H7 (cell line): Measurements from ENCODE around the gene LEFTY2. TPM values are rescaled to one million over a fixed set of nuclear protein-coding genes. Genes with fewer than 3 reads are reported as not detected.

ENCODE experiments used
- DNase-seq: peaks from one replicate; pipeline ENCODE4 v3.0.0; 2012
- H3K27me3 ChIP-seq: 2 replicates; pipeline ENCODE4 v1.6.0; 2011; ENCODE audit warnings: mild to moderate bottlenecking, low read length; ENCODE audit not compliant: control insufficient read depth, insufficient read depth
- H3K36me3 ChIP-seq: replicated peaks from 2 replicates; pipeline ENCODE4 v1.5.1; 2011; ENCODE audit warnings: low read length; ENCODE audit not compliant: control insufficient read depth, insufficient read depth
- H3K4me3 ChIP-seq: 2 replicates; pipeline ENCODE4 v1.5.1; 2011; ENCODE audit warnings: low read depth, mild to moderate bottlenecking, control low read depth, low read length, moderate library complexity; ENCODE audit not compliant: insufficient read depth
- total RNA-seq: library from RNA; depleted of rRNA; stranded (reverse); fragments of >200 nt; shearing (Covaris generic); gene quantifications from 2 replicates; pipeline ENCODE4 v1.2.3, GENCODE V29; 2014

The LEFTY2 gene
- total RNA-seq, 1 experiment from 2014 or later, result 2,272 TPM

DNA sequence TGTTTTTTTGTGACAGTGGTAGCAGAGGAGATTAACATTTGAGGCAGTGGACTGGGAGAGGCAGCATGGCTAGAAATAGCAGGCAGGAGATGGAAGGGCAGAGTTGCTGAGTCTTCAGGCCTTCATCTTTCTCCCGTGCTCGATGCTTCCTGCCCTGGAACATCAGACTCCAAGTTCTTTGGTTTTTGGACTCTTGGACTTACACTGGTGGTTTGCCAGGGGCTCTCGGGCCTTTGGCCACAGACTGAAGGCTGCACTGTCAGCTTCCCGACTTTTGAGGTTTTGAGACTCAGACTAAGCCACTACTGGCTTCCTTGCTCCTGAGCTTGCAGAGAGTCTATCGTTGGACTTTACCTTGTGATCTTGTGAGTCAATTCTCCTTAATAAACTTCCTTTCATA, 24.2 kb upstream of the LEFTY2 start:
- H3K27me3 ChIP-seq, result no peaks in the 10 kb centered on the region
- H3K4me3 ChIP-seq, result no peak overlapping the region
- no peak for DNase-seq
- H3K36me3 ChIP-seq, result no peaks in the 10 kb centered on the region

DNA sequence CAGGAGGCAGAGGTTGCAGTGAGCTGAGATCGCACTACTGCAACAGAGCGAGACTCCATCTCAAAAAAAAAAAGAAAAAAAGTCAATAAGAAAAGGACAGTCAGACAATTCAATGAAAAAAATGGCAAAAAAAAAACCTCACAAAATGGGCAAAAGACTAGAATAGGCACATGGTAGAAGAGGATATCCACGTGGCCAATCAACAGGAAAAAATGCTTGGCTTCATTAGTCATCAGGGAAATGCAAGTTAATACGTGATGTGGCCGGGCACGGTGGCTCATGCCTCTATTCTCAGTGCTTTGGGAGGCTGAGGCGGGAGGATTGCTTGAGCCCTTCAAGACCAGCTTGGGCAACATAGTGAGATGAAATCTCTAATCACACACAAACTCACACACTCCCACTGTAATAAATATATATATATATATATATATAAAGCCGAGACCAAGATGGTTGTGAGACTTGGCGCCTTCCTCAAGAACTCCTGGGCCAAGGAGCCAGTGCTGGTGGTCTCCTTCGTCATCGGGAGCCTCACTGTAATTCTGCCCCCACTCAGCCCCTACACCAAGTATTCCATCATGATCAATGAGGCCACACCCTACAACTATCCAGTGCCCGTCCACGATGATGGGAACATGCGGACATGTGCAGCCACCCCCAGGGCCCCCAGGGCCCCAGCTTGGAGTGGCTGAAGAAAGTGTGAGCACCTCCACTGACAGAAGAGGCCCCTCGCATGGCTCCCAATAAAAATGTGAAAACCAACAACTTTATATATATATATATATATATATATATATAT, 22.9 kb upstream of the LEFTY2 start:
- Histone ChIP-seq H3K27me3 (no peaks in the 10 kb centered on the region), H3K4me3 (no peak overlapping the region), H3K36me3 (no peaks in the 10 kb centered on the region)
- no peak for DNase-seq

DNA sequence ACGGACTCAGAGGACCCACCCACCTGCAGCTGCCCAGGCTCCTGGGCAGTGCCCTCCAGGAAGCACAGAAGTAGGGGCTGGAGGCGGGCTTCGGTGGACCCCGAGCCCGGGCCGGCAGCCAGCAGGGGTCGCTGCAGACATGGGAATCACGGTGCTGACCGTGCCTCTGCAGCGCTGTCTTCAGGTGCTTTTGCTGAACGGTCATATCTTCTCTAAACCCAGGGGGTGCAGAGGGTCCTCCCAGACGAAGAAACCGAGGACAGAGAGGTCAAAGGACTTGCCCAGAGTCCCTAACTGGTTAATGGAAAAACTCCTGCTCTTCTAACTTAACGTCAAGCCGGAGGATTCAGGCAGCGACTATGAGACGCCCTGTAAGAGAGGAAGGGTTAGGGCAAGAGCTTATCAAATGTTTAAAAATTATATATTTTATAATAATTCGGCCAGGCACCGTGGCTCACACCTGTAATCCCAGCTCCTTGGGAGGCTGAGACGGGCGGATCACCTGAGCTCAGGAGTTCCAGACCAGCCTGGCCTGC, 21.5 kb upstream of the LEFTY2 start:
- peak; percentile 92 for DNase-seq
- Histone ChIP-seq H3K4me3 (no peak overlapping the region), H3K36me3 (no peaks in the 10 kb centered on the region), H3K27me3 (no peaks in the 10 kb centered on the region)

DNA sequence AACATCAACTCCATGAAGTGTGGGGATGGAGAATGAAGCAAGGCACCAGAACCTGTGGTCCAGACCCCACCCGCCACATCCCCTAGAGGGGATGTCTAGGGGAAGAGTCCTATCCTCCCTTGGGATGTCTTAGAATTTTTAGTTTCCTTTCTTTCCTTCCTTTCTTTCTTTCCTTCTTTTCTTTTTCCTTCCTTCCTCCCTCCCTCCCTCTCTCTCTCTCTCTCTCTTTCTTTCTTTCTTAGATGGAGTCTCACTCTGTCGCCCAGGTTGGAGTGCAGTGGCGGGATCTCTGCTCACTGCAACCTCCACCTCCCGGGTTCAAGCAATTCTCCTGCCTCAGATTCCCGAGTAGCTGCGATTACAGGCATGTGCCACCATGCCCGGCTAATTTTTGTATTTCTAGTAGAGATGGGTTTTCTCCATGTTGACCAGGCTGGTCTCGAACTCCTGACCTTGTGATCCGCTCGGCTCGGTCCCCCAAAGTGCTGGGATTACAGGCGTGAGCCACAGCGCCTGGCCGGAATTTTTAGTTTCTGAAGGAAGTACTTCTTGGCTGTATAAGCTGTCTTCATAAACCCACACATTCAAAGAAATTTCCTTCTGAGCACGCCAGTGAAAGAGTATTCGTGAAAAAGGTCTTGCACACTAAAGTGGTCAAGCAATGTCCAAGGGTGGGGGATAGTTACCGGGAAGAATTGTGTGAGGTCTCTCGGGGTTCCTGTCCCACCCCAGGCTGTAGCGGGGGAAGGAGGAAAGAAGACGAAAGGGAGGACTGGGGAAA, 20.8 kb upstream of the LEFTY2 start:
- H3K27me3 ChIP-seq, result no peaks in the 10 kb centered on the region
- no peaks in the 10 kb centered on the region for H3K36me3 ChIP-seq
- no peak overlapping the region for H3K4me3 ChIP-seq
- no peak for DNase-seq

DNA sequence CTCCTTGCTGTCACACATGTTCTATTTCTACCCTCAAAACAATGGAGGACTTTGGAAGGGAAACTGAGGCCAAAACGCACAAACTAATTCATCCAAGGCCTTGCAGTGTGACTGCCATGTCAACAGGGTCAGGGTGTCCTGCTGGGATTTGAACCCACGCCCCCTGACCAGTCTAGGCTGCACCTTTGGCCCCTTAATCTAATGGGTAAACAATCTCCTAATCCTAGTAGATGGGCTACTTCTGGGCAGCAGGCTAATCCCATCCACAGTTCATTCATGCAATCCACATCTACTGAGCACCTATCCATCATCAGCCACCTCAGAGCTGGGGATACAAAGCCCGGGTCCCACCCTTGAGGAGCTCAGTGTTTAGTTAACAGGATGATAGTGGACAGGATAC, 17.0 kb upstream of the LEFTY2 start:
- H3K36me3 ChIP-seq, result no peaks in the 10 kb centered on the region
- no peak for DNase-seq
- H3K4me3 ChIP-seq, result no peak overlapping the region
- H3K27me3 ChIP-seq, result no peaks in the 10 kb centered on the region

DNA sequence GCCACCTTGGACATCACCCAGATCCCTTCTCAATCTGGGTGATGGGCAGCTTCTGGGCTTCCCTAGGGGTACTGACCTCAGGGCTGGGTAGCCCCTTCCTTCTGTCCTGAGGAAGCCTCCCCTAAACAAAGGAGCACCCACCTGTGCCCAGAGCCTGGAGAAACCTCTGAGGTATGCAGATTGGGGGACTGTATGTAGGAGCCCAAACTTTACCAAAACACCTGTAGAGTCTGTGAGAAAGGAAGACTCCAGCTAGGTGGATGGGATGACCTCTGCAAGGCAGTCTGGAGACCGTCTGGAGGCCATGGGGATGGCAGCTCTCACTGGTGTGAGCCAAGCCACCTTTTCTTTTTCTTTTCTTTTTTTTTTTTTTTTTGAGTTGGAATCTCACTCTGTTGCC, 13.7 kb upstream of the LEFTY2 start:
- no peak for DNase-seq
- H3K27me3 ChIP-seq, result no peaks in the 10 kb centered on the region
- H3K36me3 ChIP-seq, result no peaks in the 10 kb centered on the region
- H3K4me3 ChIP-seq, result no peak overlapping the region

DNA sequence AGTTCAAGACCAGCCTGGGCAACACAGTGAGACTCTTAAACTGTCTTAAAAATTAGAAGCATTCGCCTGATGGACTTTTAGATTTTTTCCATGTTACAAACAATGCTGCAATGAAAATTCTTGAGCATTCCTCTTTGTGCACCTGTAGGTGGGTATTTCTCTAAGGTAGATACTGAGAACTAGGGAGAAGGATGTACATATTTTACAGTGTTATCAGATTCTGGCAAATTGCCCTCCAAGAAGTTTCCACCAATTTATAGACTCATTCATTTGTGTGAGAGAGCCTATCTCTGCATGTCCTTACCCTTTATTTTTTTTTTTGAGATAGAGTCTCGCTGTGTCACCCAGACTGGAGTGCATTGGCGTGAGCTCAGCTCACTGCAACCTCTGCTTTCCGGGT, 12.3 kb upstream of the LEFTY2 start:
- Histone ChIP-seq H3K36me3 (no peaks in the 10 kb centered on the region), H3K27me3 (no peaks in the 10 kb centered on the region), H3K4me3 (no peak overlapping the region)
- no peak for DNase-seq

DNA sequence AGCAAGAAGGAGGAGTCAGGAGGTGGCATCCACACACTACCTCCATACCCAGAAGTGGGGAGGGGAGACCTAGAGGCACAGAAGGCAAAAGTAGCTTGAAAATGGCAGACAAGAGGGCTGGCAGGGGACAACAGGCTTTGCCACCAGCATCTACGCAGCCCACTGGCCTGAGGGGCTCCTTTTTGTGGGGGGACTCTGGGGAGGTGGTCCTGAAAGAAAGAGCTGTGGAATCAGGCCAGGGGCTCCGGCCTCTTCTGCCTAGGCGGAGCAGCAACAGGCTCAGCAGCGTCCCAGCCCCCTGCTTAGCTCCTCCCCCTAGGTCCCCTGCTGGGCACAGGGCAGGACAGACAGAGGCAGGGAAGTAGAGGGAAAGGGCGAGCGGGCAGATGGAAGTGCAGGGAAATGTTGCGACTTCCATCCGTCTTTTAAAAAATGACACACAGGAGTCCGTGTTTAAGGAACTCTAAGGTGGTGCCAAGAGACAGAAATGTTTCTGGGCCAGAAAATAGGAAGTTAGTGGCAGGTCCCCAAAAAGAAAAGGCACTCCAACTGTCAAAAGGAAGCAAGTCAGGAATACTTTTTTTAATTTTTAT, 10.0 kb upstream of the LEFTY2 start:
- H3K27me3 ChIP-seq, result no peaks in the 10 kb centered on the region; the same call in 1 of the 2 replicates
- no peaks in the 10 kb centered on the region for H3K36me3 ChIP-seq
- peak; percentile 87 for DNase-seq
- peak overlapping the region; percentile 19 for H3K4me3 ChIP-seq

DNA sequence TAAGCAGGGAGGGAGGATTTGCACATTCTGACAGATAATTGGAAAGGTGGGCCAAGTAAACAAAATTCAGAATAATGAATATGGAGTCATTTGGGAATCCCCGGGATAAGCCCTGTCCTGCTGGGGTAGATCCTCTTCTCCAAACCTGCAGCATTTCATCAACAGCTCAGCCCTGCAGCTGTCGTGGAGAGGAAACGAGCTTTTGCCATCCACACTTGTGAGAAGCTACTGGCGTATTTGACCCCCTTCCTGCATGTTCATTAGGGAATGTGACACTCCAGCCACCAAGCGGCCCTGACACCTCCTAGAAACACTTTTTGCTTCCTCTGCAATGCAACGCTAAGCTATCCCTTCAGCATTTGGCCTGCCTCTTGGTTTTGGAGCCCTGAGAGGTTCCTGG, 8.0 kb upstream of the LEFTY2 start:
- no peaks in the 10 kb centered on the region for H3K36me3 ChIP-seq
- peak; percentile 29 for DNase-seq
- no peak overlapping the region for H3K4me3 ChIP-seq
- no peaks in the 10 kb centered on the region; the same call in 1 of the 2 replicates for H3K27me3 ChIP-seq

DNA sequence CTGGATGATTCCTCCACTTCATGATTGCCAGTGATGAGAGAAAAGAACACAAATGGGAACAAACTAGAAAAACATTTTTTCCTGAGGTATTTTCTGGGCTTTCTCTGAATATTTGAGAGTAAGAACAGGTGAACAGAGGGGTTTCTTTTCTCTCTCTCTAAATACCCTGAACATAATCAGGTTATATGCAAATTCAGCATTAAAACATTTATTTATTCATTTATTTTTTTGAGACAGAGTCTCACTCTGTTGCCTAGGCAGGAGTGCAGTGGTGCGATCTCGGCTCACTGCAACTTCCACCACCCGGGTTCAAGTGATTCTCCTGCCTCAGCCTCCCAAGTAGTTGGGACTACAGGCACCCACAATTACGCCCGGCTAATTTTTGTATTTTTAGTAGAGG, 5.8 kb upstream of the LEFTY2 start:
- no peaks in the 10 kb centered on the region for H3K36me3 ChIP-seq
- no peak for DNase-seq
- H3K4me3 ChIP-seq, result no peak overlapping the region
- no peaks in the 10 kb centered on the region; the same call in 1 of the 2 replicates for H3K27me3 ChIP-seq

DNA sequence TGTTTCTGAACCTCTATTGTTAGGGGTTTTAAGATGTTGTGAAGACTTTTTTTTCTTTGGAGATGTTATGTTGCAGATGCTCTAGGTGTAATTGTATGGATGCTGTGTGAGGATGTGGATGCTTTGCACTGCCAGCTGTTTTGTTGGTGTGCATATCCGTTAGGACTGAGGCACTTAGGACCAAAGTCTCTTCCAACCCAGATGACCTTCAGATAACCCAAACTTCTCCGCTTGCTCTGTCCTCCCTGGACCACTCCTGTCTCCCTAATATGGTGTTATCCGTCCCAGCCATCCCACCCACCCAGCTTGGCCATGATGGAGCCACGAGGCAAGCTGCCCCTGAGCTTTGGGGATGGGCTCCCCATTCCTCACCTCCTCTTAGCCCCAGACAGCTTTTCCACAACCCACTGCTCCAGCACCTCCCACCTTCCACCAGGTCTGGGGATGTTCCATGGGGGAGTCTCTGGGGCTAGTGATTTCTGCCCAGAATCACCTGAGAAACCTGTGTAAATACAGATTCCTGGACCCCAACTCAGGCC, 5.1 kb upstream of the LEFTY2 start:
- Histone ChIP-seq H3K27me3 (no peaks in the 10 kb centered on the region; the same call in 1 of the 2 replicates), H3K36me3 (no peaks in the 10 kb centered on the region), H3K4me3 (no peak overlapping the region)
- DNase-seq, result no peak

DNA sequence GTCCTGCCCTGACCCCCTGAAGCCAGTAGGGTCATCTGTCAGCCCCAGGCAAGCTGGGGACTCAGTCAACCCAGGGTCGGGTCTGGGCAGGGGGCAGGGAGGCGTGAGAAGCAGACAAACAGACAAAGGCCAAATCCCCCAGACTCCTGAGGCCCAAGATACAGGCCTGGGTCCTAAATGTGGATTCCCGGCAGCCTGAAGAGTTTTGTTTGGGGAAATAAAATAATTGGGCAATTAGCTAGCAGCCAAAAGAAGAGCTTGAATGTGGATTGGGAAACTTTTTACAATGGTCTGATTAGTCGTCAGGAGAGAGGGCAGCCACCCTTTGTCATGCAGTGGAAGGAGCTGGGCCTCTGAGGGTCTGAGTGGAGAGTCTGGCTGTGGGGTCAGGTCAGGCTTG, 4.5 kb upstream of the LEFTY2 start:
- H3K27me3 ChIP-seq, result no peaks in the 10 kb centered on the region; the same call in 1 of the 2 replicates
- peak; percentile 59 for DNase-seq
- H3K4me3 ChIP-seq, result no peak overlapping the region
- no peaks in the 10 kb centered on the region for H3K36me3 ChIP-seq

DNA sequence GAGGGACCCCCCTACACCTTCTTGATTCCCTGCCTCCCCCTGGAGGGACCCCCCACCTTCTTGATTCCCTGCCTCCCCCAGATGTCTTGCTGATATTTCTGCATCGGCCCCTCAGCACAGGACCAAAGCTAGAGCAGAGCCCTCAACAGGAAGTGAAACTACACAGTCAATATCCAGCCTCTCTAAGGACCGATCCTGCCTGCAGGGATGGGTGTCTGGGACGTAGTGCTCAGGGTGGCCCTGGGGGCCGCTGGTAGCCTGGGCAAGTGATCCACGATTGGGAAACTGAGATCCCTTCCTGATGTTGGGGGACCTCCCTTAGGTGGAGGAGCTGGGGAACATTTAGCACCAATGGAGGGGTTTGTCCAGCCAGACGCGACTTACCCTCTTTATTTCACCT, 3.9 kb upstream of the LEFTY2 start:
- peak; percentile 28 for DNase-seq
- Histone ChIP-seq H3K4me3 (no peak overlapping the region), H3K36me3 (no peaks in the 10 kb centered on the region), H3K27me3 (no peaks in the 10 kb centered on the region; the same call in 1 of the 2 replicates)

DNA sequence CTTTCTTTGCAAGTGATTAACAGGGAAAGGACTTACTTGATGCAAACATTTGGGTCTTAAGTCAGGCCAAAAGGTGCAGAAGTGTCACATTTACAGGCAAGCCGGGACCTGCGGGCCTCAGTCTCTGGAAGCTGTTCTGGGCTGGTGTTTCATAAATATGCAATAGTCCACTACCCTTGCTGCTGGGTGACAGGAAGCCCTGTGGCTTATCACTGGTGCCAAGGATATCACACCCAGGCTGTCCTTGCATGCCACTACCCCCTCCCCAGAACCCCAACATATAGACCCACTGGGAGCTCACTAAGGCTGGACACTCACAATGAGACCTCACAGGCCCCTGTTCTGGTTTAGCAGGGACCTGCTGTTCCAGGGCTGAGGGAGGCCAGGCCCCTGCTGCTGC, 3.4 kb upstream of the LEFTY2 start:
- H3K27me3 ChIP-seq, result no peaks in the 10 kb centered on the region; the same call in 1 of the 2 replicates
- no peak for DNase-seq
- no peak overlapping the region for H3K4me3 ChIP-seq
- H3K36me3 ChIP-seq, result no peaks in the 10 kb centered on the region
